HUDEP-2 (cell line): ENCODE measurements around the gene VIPR2.
"Not testable (repeated sequence)": the region's sequence is repeated elsewhere in the genome, so short reads cannot be mapped to it uniquely, and the experiment has no call there.

ENCODE experiments used
- DNase-seq, 76 experiments: peaks; one replicate each; lab custom pipeline; 2025; ENCODE audit not compliant: unreplicated experiment in 76 of 76; lab: John Stamatoyannopoulos, UW

The VIPR2 gene

GRCh38 chr7:158996214-158997109 is 148.2 kb downstream of the VIPR2 start:
- DNase-seq = no peak

- no peak for DNase-seq
These were observed 149.2 kb downstream of the VIPR2 start for GRCh38 chr7:158995514-158995913.

- no peak for DNase-seq
These were observed 150.0 kb downstream of the VIPR2 start for GRCh38 chr7:158994687-158995086.

GRCh38 chr7:158993591-158993990 is 151.1 kb downstream of the VIPR2 start:
- DNase-seq = no peak

- no peak for DNase-seq
These were observed 151.9 kb downstream of the VIPR2 start for GRCh38 chr7:158992759-158993158.

- no peak for DNase-seq
These were observed 152.6 kb downstream of the VIPR2 start for GRCh38 chr7:158991824-158992621.

- DNase-seq = no peak
These were observed 155.7 kb downstream of the VIPR2 start for GRCh38 chr7:158988996-158989395.

GRCh38 chr7:158988302-158988862 is 156.3 kb downstream of the VIPR2 start:
- no peak for DNase-seq

GRCh38 chr7:158987691-158988090 is 157.0 kb downstream of the VIPR2 start:
- DNase-seq = no peak

- no peak for DNase-seq
These were observed 159.1 kb downstream of the VIPR2 start for GRCh38 chr7:158985583-158985982.

- not testable (repeated sequence) for DNase-seq
These were observed 160.7 kb downstream of the VIPR2 start for GRCh38 chr7:158984007-158984406.

- not testable (repeated sequence) for DNase-seq
These were observed 162.6 kb downstream of the VIPR2 start for GRCh38 chr7:158982080-158982479.

GRCh38 chr7:158979635-158980351 is 164.9 kb downstream of the VIPR2 start:
- DNase-seq = no peak

- DNase-seq = no peak
These were observed 165.6 kb downstream of the VIPR2 start for GRCh38 chr7:158979023-158979529.
